ENCODE results near the gene TAS1R1.

The TAS1R1 gene

GRCh38 chr1:6554907-6555778 lies at the start of gene TAS1R1:
TSS of gene TAS1R1 (plus strand) at chr1:6555307. CDS start at chr1:6555374, 67 bp downstream.
- DNase-seq = peak; percentile 53

- DNase-seq = no peak
Measured at GRCh38 chr1:6505367-6506209, 49.5 kb upstream of the TAS1R1 start.

- DNase-seq = no peak
Measured at GRCh38 chr1:6506210-6507036, 48.7 kb upstream of the TAS1R1 start.

GRCh38 chr1:6507037-6507428 lies 48.1 kb upstream of the TAS1R1 start:
- DNase-seq = no peak

GRCh38 chr1:6507461-6507911 lies 47.6 kb upstream of the TAS1R1 start:
- DNase-seq = no peak

- no peak for DNase-seq
Measured at GRCh38 chr1:6508154-6508815, 46.8 kb upstream of the TAS1R1 start.

- no peak for DNase-seq
Measured at GRCh38 chr1:6508816-6509189, 46.3 kb upstream of the TAS1R1 start.

GRCh38 chr1:6509220-6509918 lies 45.7 kb upstream of the TAS1R1 start:
- DNase-seq = no peak

- no peak for DNase-seq
Measured at GRCh38 chr1:6509919-6510291, 45.2 kb upstream of the TAS1R1 start.

- no peak for DNase-seq
Measured at GRCh38 chr1:6510493-6510892, 44.6 kb upstream of the TAS1R1 start.

GRCh38 chr1:6511056-6511455 lies 44.1 kb upstream of the TAS1R1 start:
- no peak for DNase-seq

GRCh38 chr1:6511561-6512244 lies 43.4 kb upstream of the TAS1R1 start:
- DNase-seq = no peak

- DNase-seq = no peak
Measured at GRCh38 chr1:6512245-6512907, 42.7 kb upstream of the TAS1R1 start.

GRCh38 chr1:6512908-6513280 lies 42.2 kb upstream of the TAS1R1 start:
- DNase-seq = no peak

- DNase-seq = no peak
Measured at GRCh38 chr1:6513320-6513801, 41.7 kb upstream of the TAS1R1 start.

GRCh38 chr1:6515771-6516170 lies 39.3 kb upstream of the TAS1R1 start:
- DNase-seq = no peak

GRCh38 chr1:6517435-6517851 lies 37.7 kb upstream of the TAS1R1 start:
- no peak for DNase-seq

- no peak for DNase-seq
Measured at GRCh38 chr1:6519491-6519934, 35.6 kb upstream of the TAS1R1 start.

- DNase-seq = no peak
Measured at GRCh38 chr1:6519935-6520671, 35.0 kb upstream of the TAS1R1 start.

GRCh38 chr1:6521536-6521935 lies 33.6 kb upstream of the TAS1R1 start:
- no peak for DNase-seq

Measured in activated CD8-positive, alpha-beta memory T cell treated with anti-CD3 and anti-CD28 coated beads, Interleukin-2, amount 50 U/mL, for 48 hours (primary cell).